ENCODE measurements around the gene USP17L11.
"Not testable (repeated sequence)": the region's sequence is repeated elsewhere in the genome, so short reads cannot be mapped to it uniquely, and the experiment has no call there.

- not testable (repeated sequence) for TF ChIP-seq EZH2 (IDR thresholded peaks at IDR 0.05); CTCF (IDR thresholded peaks at IDR 0.05 in 2 of 3, conservative IDR thresholded peaks at IDR 0.05 in 1 of 3; ENCODE audit: borderline replicate concordance in 1 of 3, insufficient read depth in 1 of 3, low read depth in 2 of 3, low read length in 2 of 3); ZFX (IDR thresholded peaks at IDR 0.05); JUND (IDR thresholded peaks at IDR 0.05); SP1 (IDR thresholded peaks at IDR 0.05; ENCODE audit: low read depth); REST (IDR thresholded peaks at IDR 0.05; ENCODE audit: low read depth); POLR2A (IDR thresholded peaks at IDR 0.05; ENCODE audit: borderline replicate concordance, extremely low read depth, insufficient read depth, insufficient read length); EZH2phosphoT487 (IDR thresholded peaks at IDR 0.05; ENCODE audit: borderline replicate concordance); POLR2AphosphoS5 (IDR thresholded peaks at IDR 0.05; ENCODE audit: low read depth, low read length); SIN3A (IDR thresholded peaks at IDR 0.05; ENCODE audit: low read depth); TCF7L2 (IDR thresholded peaks at IDR 0.05; ENCODE audit: borderline replicate concordance, extremely low read depth, insufficient read depth, insufficient read length); EGR1 (IDR thresholded peaks at IDR 0.05; ENCODE audit: low read depth); RAD21 (IDR thresholded peaks at IDR 0.05; ENCODE audit: low read depth); SRF (IDR thresholded peaks at IDR 0.05; ENCODE audit: low read depth)
These were observed 15.0 kb downstream of the USP17L11 start for GRCh38 chr4:9230249-9230648.

Data from HCT116 (cell line).